ENCODE measurements around the gene RALGAPA1.

RALGAPA1 gene

DNA sequence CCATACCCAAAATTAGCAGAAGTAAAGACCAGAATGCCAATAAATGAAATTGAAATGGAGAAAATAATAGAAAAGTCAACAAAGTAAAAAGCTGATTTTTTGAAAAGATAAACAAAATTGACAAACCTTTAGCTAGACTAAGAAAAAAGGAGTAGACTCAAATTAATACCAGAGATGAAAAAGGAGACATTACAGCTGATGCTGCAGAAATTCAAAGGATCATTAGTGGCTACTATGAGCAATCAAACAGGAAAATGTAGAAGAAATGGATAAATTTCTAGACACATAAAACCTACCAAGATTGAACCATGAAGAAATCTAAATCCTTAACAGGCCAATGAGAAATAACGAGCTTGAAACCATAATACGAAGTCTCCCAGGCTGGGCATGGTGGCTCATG, 309.9 kb downstream of the RALGAPA1 start:
- H2AFZ ChIP-seq (ENCODE audit: low read length) = no peak overlapping the region
- no peaks in the 10 kb centered on the region for H3K4me1 ChIP-seq (ENCODE audit: insufficient read depth, low read length, severe bottlenecking)
- H3K4me3 ChIP-seq (ENCODE audit: low read depth, low read length, poor library complexity, severe bottlenecking) = no peak overlapping the region
- TF ChIP-seq, protein P1, sequence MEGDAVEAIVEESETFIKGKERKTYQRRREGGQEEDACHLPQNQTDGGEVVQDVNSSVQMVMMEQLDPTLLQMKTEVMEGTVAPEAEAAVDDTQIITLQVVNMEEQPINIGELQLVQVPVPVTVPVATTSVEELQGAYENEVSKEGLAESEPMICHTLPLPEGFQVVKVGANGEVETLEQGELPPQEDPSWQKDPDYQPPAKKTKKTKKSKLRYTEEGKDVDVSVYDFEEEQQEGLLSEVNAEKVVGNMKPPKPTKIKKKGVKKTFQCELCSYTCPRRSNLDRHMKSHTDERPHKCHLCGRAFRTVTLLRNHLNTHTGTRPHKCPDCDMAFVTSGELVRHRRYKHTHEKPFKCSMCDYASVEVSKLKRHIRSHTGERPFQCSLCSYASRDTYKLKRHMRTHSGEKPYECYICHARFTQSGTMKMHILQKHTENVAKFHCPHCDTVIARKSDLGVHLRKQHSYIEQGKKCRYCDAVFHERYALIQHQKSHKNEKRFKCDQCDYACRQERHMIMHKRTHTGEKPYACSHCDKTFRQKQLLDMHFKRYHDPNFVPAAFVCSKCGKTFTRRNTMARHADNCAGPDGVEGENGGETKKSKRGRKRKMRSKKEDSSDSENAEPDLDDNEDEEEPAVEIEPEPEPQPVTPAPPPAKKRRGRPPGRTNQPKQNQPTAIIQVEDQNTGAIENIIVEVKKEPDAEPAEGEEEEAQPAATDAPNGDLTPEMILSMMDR (IDR thresholded peaks at IDR 0.05; ENCODE audit: low read length) = no peak
- no peak for TF ChIP-seq EZH2 (IDR thresholded peaks at IDR 0.05; ENCODE audit: borderline replicate concordance, low read length)
- H3K79me2 ChIP-seq (ENCODE audit: insufficient read depth, low read length) = no peaks in the 10 kb centered on the region
- no peaks in the 10 kb centered on the region for H4K20me1 ChIP-seq (ENCODE audit: insufficient read depth, low read length)
- no peak overlapping the region for H3K9ac ChIP-seq (ENCODE audit: low read length)
- H3K9me2 ChIP-seq (ENCODE audit: low read depth, low read length) = no peaks in the 10 kb centered on the region
- no peaks in the 10 kb centered on the region for H3K27me3 ChIP-seq (ENCODE audit: insufficient read depth, low read length)
- no peaks in the 10 kb centered on the region for H3F3A ChIP-seq (ENCODE audit: insufficient read depth, low read length)
- no peak overlapping the region for H3K27ac ChIP-seq (ENCODE audit: low read depth, low read length, poor library complexity, severe bottlenecking)
- H3K4me2 ChIP-seq (ENCODE audit: low read length) = no peak overlapping the region
- no peaks in the 10 kb centered on the region for H3K36me3 ChIP-seq (ENCODE audit: insufficient read depth, low read length)
- no peaks in the 10 kb centered on the region for H3K9me3 ChIP-seq (ENCODE audit: low read length)

- no peak overlapping the region for H2AFZ ChIP-seq (ENCODE audit: low read length)
- no peaks in the 10 kb centered on the region for H4K20me1 ChIP-seq (ENCODE audit: insufficient read depth, low read length)
- no peak overlapping the region for H3K4me3 ChIP-seq (ENCODE audit: low read depth, low read length, poor library complexity, severe bottlenecking)
- no peak overlapping the region for H3K9ac ChIP-seq (ENCODE audit: low read length)
- no peak overlapping the region for H3K4me2 ChIP-seq (ENCODE audit: low read length)
- TF ChIP-seq EZH2 (IDR thresholded peaks at IDR 0.05; ENCODE audit: borderline replicate concordance, low read length) = no peak
- TF ChIP-seq, protein P1 (IDR thresholded peaks at IDR 0.05; ENCODE audit: low read length) = no peak
- H3F3A ChIP-seq (ENCODE audit: insufficient read depth, low read length) = no peaks in the 10 kb centered on the region
- H3K9me3 ChIP-seq (ENCODE audit: low read length) = no peaks in the 10 kb centered on the region
- H3K36me3 ChIP-seq (ENCODE audit: insufficient read depth, low read length) = no peaks in the 10 kb centered on the region
- no peaks in the 10 kb centered on the region for H3K9me2 ChIP-seq (ENCODE audit: low read depth, low read length)
- no peaks in the 10 kb centered on the region for H3K4me1 ChIP-seq (ENCODE audit: insufficient read depth, low read length, severe bottlenecking)
- no peak overlapping the region for H3K27ac ChIP-seq (ENCODE audit: low read depth, low read length, poor library complexity, severe bottlenecking)
- H3K79me2 ChIP-seq (ENCODE audit: insufficient read depth, low read length) = no peaks in the 10 kb centered on the region
- no peaks in the 10 kb centered on the region for H3K27me3 ChIP-seq (ENCODE audit: insufficient read depth, low read length)
Measured at GRCh38 chr14:35495278-35495677, 313.8 kb downstream of the RALGAPA1 start.

DNA sequence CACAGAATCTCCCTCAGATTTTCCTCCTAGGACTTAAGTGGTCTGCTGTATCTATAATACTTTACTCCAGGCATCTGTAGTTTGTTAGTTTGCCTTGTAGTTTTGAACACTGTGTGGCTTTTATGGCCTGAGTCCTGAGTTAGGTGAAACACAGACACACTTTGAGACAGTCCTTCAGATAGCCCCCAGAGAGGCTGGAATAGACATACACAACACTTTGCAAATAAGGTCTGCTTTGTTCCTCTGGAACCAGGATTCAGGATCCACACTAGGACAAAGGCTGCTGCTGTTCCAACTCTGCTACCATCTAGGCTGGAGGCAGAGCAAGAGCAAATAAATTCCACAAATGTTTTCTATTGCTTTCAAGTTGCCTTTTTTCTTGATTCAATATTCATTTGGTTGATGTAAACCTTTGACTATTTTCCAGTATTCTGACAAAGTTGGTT, 316.5 kb downstream of the RALGAPA1 start:
- Histone ChIP-seq H3K9ac (ENCODE audit: low read length) (no peak overlapping the region), H3K4me3 (ENCODE audit: low read depth, low read length, poor library complexity, severe bottlenecking) (no peak overlapping the region), H4K20me1 (ENCODE audit: insufficient read depth, low read length) (no peaks in the 10 kb centered on the region), H3K27me3 (ENCODE audit: insufficient read depth, low read length) (no peaks in the 10 kb centered on the region), H3K79me2 (ENCODE audit: insufficient read depth, low read length) (no peaks in the 10 kb centered on the region), H3K4me2 (ENCODE audit: low read length) (no peak overlapping the region), H3K36me3 (ENCODE audit: insufficient read depth, low read length) (no peaks in the 10 kb centered on the region), H2AFZ (ENCODE audit: low read length) (no peak overlapping the region), H3K9me3 (ENCODE audit: low read length) (no peaks in the 10 kb centered on the region), H3K9me2 (ENCODE audit: low read depth, low read length) (no peaks in the 10 kb centered on the region), H3F3A (ENCODE audit: insufficient read depth, low read length) (no peaks in the 10 kb centered on the region), H3K27ac (ENCODE audit: low read depth, low read length, poor library complexity, severe bottlenecking) (no peak overlapping the region), H3K4me1 (ENCODE audit: insufficient read depth, low read length, severe bottlenecking) (no peaks in the 10 kb centered on the region)
- TF ChIP-seq, protein P1 (IDR thresholded peaks at IDR 0.05; ENCODE audit: low read length) = no peak
- no peak for TF ChIP-seq EZH2 (IDR thresholded peaks at IDR 0.05; ENCODE audit: borderline replicate concordance, low read length)
